Endothelial cell of umbilical vein (primary cell): ENCODE measurements around the gene SRP9. TPM values are rescaled to one million over a fixed set of nuclear protein-coding genes. Genes with fewer than 3 reads are reported as not detected.

Experiments used
- BruUV-seq: library from RNA; stranded (reverse); fragments of 400-500 nt; replicated peaks from 2 replicates; lab custom pipeline; 2021; lab: Mats Ljungman, UMichigan
- CTCF ChIA-PET: fragments of 300-600, 350-600 bp; sonication (Branson Sonifier 250); formaldehyde crosslinking; loops from one replicate; lab custom pipeline; 2021; ENCODE audit warnings: antibody characterized with exemption, inconsistent platforms; lab: Charles Lee
- POLR2A ChIA-PET: fragments of 300-600, 350-600 bp; sonication (Branson Sonifier 250); formaldehyde crosslinking; loops from one replicate; lab custom pipeline; 2021; ENCODE audit warnings: antibody characterized with exemption, inconsistent platforms; lab: Charles Lee
- DNase-seq: peaks from one replicate; pipeline ENCODE4 v3.0.0-alpha.2; 2011; ENCODE audit warnings: low read depth, low spot score
- FAIRE-seq: peaks from 2 replicates; lab custom pipeline; 2011; peaks lifted over from hg19 to GRCh38; lab: Jason Lieb, UNC
- H2AFZ ChIP-seq: 2 replicates; pipeline ENCODE4 v1.6.0; 2012; ENCODE audit warnings: low read depth, low read length, control low read depth, inconsistent platforms
- H3K27ac ChIP-seq: 2 replicates; pipeline ENCODE4 v1.5.1; 2011; ENCODE audit warnings: low read depth, mild to moderate bottlenecking, control low read depth, low read length, moderate library complexity; ENCODE audit not compliant: insufficient read depth
- H3K27me3 ChIP-seq, 2 experiments: 2 replicates each; pipeline versions ENCODE4 v1.6.0 to v1.6.1; 2011; ENCODE audit warnings: low read length in 2 of 2, mixed read lengths in 1 of 2; ENCODE audit not compliant: control insufficient read depth in 2 of 2, insufficient read depth in 2 of 2
- H3K36me3 ChIP-seq, 2 experiments: 2 replicates in 1 of 2; 3 replicates in 1 of 2; pipeline ENCODE4 v1.5.1; 2011; ENCODE audit warnings: low read length in 2 of 2, mild to moderate bottlenecking in 1 of 2, moderate library complexity in 1 of 2; ENCODE audit not compliant: control insufficient read depth in 2 of 2, insufficient read depth in 2 of 2; ENCODE audit errors: extremely low read depth in 1 of 2
- H3K4me1 ChIP-seq: 3 replicates; pipeline ENCODE4 v1.5.1; 2011; ENCODE audit warnings: mild to moderate bottlenecking, low read length; ENCODE audit not compliant: control insufficient read depth, insufficient read depth; ENCODE audit errors: extremely low read depth
- H3K4me2 ChIP-seq: 2 replicates; pipeline ENCODE4 v1.6.1; 2011; ENCODE audit warnings: low read length, control low read depth, mixed read lengths; ENCODE audit not compliant: insufficient read depth
- H3K4me3 ChIP-seq, 3 experiments: fragments of 200-600 bp in 1 of 3; sonication (generic), shearing (Covaris generic) in 1 of 3; replicated peaks in 1 of 3; 2 replicates each; pipeline ENCODE4 v1.5.1; 2011 to 2016; ENCODE audit warnings: control low read depth in 3 of 3, low read length in 3 of 3, mild to moderate bottlenecking in 2 of 3, inconsistent platforms in 1 of 3, low read depth in 1 of 3, moderate library complexity in 1 of 3; ENCODE audit not compliant: insufficient read depth in 1 of 3
- H3K79me2 ChIP-seq: 2 replicates; pipeline ENCODE4 v1.6.0; 2012; ENCODE audit warnings: low read length, inconsistent platforms; ENCODE audit not compliant: control insufficient read depth, insufficient read depth
- H3K9ac ChIP-seq: replicated peaks from 2 replicates; pipeline ENCODE3; 2011; ENCODE audit warnings: low read length, control low read depth; ENCODE audit not compliant: insufficient read depth; ENCODE audit errors: extremely low read depth
- H3K9me1 ChIP-seq: replicated peaks from 3 replicates; pipeline ENCODE4 v1.6.0; 2011; ENCODE audit warnings: mild to moderate bottlenecking, low read length; ENCODE audit not compliant: control insufficient read depth, insufficient read depth; ENCODE audit errors: extremely low read depth
- H3K9me3 ChIP-seq: replicated peaks from 2 replicates; pipeline ENCODE4 v1.5.1; 2012; ENCODE audit warnings: low read length, inconsistent platforms; ENCODE audit not compliant: control insufficient read depth, insufficient read depth
- H4K20me1 ChIP-seq: replicated peaks from 2 replicates; pipeline ENCODE3; 2011; ENCODE audit warnings: mild to moderate bottlenecking, low read length; ENCODE audit not compliant: control insufficient read depth, insufficient read depth; ENCODE audit errors: extremely low read depth
- CTCF ChIP-seq, 2 donors: IDR thresholded peaks; 1 replicate in 1 of 2; 2 replicates in 1 of 2; pipeline ENCODE4 v1.5.1; 2011; ENCODE audit warnings: low read length in 2 of 2, mild to moderate bottlenecking in 2 of 2, moderate library complexity in 2 of 2, control low read depth in 1 of 2, inconsistent platforms in 1 of 2, low read depth in 1 of 2; ENCODE audit not compliant: insufficient read depth in 1 of 2; ENCODE audit errors: extremely low read depth in 1 of 2
- EZH2 ChIP-seq: IDR thresholded peaks from 2 replicates; pipeline ENCODE4 v1.6.1; 2012; ENCODE audit warnings: borderline replicate concordance, low read depth, mild to moderate bottlenecking, moderate library complexity, low read length, inconsistent platforms; ENCODE audit not compliant: severe bottlenecking
- FOS ChIP-seq: IDR thresholded peaks from 2 replicates; pipeline ENCODE4 v1.6.1; 2011; ENCODE audit warnings: mild to moderate bottlenecking, low read length, moderate library complexity, borderline replicate concordance; ENCODE audit not compliant: insufficient read depth
- GATA2 ChIP-seq: IDR thresholded peaks from 2 replicates; pipeline ENCODE4 v1.7.0; 2011; ENCODE audit warnings: low read depth, mild to moderate bottlenecking, moderate library complexity, mixed read lengths, low read length; ENCODE audit not compliant: insufficient read length, insufficient read depth
- JUN ChIP-seq: IDR thresholded peaks from 2 replicates; pipeline ENCODE4 v1.6.1; 2011; ENCODE audit warnings: borderline replicate concordance, low read depth; ENCODE audit not compliant: insufficient read length, insufficient read depth
- MYC ChIP-seq: IDR thresholded peaks from one replicate; pipeline ENCODE4 v1.6.1; 2011; ENCODE audit warnings: mild to moderate bottlenecking, low read depth, low read length
- POLR2A ChIP-seq: IDR thresholded peaks from 2 replicates; pipeline ENCODE4 v1.6.1; 2012; ENCODE audit warnings: low read depth, mild to moderate bottlenecking, control low read depth, low read length
- POLR2AphosphoS5 ChIP-seq: IDR thresholded peaks from 2 replicates; pipeline ENCODE4 v1.6.1; 2012; ENCODE audit warnings: low read depth, mild to moderate bottlenecking, control low read depth, low read length, moderate library complexity; ENCODE audit not compliant: insufficient read depth
- dilution Hi-C: fragments of 300-500 bp; cut with MboI; formaldehyde crosslinking; loops from one replicate; pipeline ENCODE4 v1.15.0; 2019; ENCODE audit warnings: low sequenced_read_pairs; ENCODE audit not compliant: extremely low pct_ligation_motif_present
- intact Hi-C: fragments of 100-400 bp; cut with micrococcal nuclease; formaldehyde crosslinking; loops from one replicate; pipeline ENCODE4 v1.10.0; 2022
- polyA plus RNA-seq, 4 experiments: library from polyadenylated mRNA; depleted of rRNA in 3 of 4; stranded (reverse) in 3 of 4; unstranded in 1 of 4; fragments of >200 nt; gene quantifications; 2 replicates each; pipeline versions ENCODE4 v1.2.1 to v1.2.3, GENCODE V29; 2011 to 2012; ENCODE audit warnings: missing spikeins in 1 of 4
- total RNA-seq: library from RNA; stranded (reverse); gene quantifications from 2 replicates; pipeline ENCODE4 v1.2.3, GENCODE V29; 2021
- TF ChIP-seq, protein P1 (sequence below): IDR thresholded peaks from 2 replicates; pipeline ENCODE4 v1.6.1; 2011; ENCODE audit not compliant: insufficient read depth, insufficient read length

The SRP9 gene
- total and polyA plus RNA-seq, 2 donors (not counting 3 experiments of a cell fraction or from before 2014, with no cell fraction given) = 283 to 384 TPM

- Histone ChIP-seq H3K4me2 (no peak overlapping the region), H3K4me3 (no peak overlapping the region), H3K27ac (no peak overlapping the region), H3K36me3 (no peaks in the 10 kb centered on the region), H3K27me3 (no peaks in the 10 kb centered on the region), H3K4me1 (peaks cover 9% of the 10 kb centered on the region), H3K9me1 (no peaks in the 10 kb centered on the region), H2AFZ (no peak overlapping the region), H4K20me1 (no peaks in the 10 kb centered on the region), H3K79me2 (no peaks in the 10 kb centered on the region), H3K9me3 (no peaks in the 10 kb centered on the region), H3K9ac (no peak overlapping the region)
- BruUV-seq = no TSS peak
- FAIRE-seq = no peak
- intact Hi-C loops = no loop called here
- CTCF ChIA-PET = interaction anchor here (1.8 kb wide), 1 partner anchor 15 kb away, joined by 5 read pairs; no protein-coding TSS in a partner anchor
- POLR2A ChIA-PET = no interaction called here
- DNase-seq = no peak
- dilution Hi-C loops = no loop called here
- TF ChIP-seq, protein P1, sequence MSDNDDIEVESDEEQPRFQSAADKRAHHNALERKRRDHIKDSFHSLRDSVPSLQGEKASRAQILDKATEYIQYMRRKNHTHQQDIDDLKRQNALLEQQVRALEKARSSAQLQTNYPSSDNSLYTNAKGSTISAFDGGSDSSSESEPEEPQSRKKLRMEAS = no peak
- TF ChIP-seq POLR2AphosphoS5 = no peak
- no peak for TF ChIP-seq EZH2
- TF ChIP-seq GATA2 = no peak
Measured at GRCh38 chr1:225819346-225820192, 41.9 kb downstream of the SRP9 start.

DNA sequence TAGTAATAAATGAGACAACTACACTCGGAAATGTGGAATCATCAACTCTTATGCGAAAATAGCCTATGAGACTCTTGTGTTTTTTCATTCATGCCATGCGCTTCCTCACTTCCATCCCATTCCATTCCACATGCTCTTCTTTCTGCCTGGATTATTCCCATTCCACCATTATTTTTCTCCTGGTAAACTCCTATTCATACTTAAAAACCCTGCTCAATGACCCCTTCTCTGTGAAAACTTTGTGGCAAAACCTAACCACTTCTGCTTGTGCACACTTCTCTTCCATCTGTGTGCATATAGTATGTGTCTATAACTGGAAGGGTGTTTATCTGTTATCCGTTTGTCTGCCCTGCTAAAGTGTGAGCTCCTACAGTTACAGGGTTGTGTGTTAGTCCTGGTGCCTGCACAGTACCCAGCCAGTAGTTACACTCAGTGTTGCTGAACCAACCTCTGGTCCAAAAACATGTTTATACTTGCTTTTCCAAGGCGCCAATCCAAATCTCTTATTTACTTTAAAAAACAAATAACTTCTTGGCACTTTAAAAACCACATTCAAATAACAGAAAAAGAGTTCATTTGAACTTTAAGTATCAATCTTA is 43.0 kb downstream of the SRP9 start:
- no TSS peak for BruUV-seq
- H3K4me2 ChIP-seq = no peak overlapping the region
- intact Hi-C loops (no loop called here), dilution Hi-C loops (no loop called here)
- H3K9ac ChIP-seq = no peak overlapping the region
- H3K36me3 ChIP-seq = no peaks in the 10 kb centered on the region
- H3K9me1 ChIP-seq = no peaks in the 10 kb centered on the region
- ChIA-PET CTCF (interaction anchor here (1.8 kb wide), 1 partner anchor 14 kb away, joined by 5 read pairs; no protein-coding TSS in a partner anchor), POLR2A (no interaction called here)
- no peaks in the 10 kb centered on the region for H4K20me1 ChIP-seq
- TF ChIP-seq EZH2 (no peak), CTCF (IDR thresholded peaks at IDR 0.05; ENCODE audit: extremely low read depth in 1 of 2, insufficient read depth in 1 of 2, low read depth in 1 of 2, low read length in 2 of 2) (no peak), JUN (no peak), FOS (no peak), GATA2 (no peak), POLR2A (no peak), MYC (no peak), POLR2AphosphoS5 (no peak)
- TF ChIP-seq, protein P1 = no peak
- no peaks in the 10 kb centered on the region for H3K9me3 ChIP-seq
- no peaks in the 10 kb centered on the region for H3K79me2 ChIP-seq
- H3K27me3 ChIP-seq = no peaks in the 10 kb centered on the region
- H3K4me3 ChIP-seq = no peak overlapping the region
- peaks cover 9% of the 10 kb centered on the region for H3K4me1 ChIP-seq
- FAIRE-seq (no peak), DNase-seq (no peak)
- H2AFZ ChIP-seq = no peak overlapping the region
- H3K27ac ChIP-seq = no peak overlapping the region
